HG03457 (cell line): Measurements from ENCODE around the gene MNS1.
"Not testable (repeated sequence)": the region's sequence is repeated elsewhere in the genome, so short reads cannot be mapped to it uniquely, and the experiment has no call there.

Source experiments
- ATAC-seq: cut with Tn5 transposase; IDR thresholded peaks from one replicate; pipeline ENCODE4 v1.9.1; 2021; ENCODE audit warnings: moderate number of reproducible peaks; ENCODE audit not compliant: unreplicated experiment

Gene MNS1

DNA sequence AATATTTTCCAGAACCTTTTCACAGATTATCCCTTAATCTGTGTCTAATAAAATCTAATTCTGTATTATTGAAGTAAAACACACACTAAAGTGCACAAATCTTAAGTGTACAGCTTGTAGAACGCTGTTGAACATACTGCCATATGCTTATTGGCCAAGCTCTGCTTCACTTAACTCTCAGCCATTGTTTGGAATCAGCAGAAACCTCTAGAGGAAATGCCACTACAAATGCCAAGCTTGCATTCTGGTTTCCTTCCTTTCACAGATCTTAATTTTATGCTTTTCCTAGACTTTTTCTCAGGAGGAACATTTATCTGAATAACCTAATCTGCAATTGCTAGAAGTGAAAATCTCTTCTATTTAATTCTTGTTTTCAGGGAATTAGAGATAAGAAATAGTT is 10.1 kb downstream of the MNS1 start:
- no peak for ATAC-seq

- no peak for ATAC-seq
These were observed 19.2 kb downstream of the MNS1 start for GRCh38 chr15:56445746-56446145.

DNA sequence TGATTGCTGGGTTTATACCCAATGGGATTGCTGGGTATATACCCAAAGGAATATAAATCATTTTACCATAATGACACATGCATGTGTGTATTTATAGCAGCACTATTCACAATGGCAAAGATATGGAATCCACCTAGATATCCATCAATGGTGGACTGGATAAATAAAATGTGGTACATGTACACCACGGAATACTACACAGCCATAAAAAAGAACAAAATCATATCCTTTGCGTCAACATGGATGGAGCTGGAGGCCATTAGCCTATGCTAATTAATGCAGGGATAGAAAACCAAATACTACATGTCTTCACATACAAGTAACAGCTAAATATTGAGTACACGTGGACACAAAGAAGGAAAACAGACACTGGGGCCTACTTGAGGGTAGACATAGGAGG is 22.6 kb downstream of the MNS1 start:
- no peak for ATAC-seq

DNA sequence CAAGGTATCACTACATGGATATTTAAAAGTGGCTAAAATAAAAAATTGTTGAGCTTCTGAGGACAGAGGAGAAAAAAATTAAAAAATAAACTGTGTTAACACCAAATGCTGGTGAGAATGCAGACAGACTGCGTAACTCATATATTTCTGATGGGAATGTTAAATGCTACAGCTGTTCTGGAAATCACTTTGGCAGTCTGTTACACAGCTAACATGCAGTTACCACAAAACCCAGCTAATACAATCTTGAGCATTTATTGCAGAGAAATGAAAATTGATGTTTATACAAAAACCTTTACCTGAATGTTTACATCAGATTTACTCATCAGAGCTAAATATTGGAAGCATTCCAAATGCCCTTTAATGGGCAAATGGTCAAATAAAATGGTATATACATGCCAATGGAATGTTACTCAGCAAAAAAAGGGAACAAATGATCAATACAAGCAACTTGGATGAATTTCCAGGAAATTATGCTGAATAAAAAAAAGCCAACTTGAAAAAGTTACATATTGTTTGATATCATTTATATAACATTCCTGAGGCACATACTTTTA is 24.6 kb downstream of the MNS1 start:
- no peak for ATAC-seq

- no peak for ATAC-seq
These were observed 32.6 kb downstream of the MNS1 start for GRCh38 chr15:56432304-56432703.

DNA sequence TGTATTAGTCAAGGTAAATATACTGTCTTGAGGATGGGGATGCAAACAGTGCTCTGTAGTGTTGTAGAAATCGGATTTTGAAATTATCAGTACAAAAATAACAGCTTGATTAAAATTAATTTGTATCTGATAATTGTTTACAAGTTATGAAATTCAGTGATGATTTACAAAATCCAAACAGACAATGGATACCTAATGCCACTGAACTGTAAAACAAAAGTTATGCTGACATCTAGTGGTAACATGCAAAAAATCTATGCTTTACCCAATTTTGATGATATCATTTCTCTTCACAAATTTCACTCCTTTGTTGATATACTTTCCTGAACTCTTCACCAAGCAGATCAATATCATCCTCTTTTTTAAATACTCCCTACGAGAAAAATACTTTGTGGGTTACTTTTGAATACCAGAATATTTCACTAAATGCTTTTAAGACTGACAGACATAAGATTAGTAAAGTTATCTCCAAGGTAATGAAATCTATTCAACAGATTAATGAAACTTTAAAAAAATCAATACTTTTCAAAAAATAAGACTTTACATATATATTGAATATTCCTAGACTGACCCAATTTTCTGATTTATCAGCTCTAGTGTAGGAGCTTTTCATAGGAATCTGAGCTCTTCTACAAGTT is 36.0 kb downstream of the MNS1 start:
- no peak for ATAC-seq

DNA sequence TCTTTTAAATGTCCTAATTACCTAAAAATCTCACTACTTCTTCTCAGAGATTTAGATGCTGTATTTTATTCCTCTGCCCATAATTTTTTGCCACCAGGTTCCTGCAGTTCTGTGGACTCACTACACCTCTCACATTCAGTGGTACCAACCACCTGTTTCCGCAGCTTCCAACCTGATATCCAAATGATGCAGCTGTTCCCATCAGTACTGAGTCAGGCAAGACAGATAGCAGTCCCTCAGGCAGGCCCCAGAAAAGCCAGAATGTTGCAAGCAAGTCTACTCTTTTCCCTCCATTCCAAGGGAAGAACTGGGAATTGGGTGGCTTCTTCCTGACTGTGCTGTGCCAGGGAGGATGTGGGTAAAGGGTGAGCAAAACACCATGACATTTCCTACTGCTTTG is 39.0 kb downstream of the MNS1 start:
- no peak for ATAC-seq

- ATAC-seq = no peak
These were observed 39.7 kb downstream of the MNS1 start for GRCh38 chr15:56425276-56425675.

DNA sequence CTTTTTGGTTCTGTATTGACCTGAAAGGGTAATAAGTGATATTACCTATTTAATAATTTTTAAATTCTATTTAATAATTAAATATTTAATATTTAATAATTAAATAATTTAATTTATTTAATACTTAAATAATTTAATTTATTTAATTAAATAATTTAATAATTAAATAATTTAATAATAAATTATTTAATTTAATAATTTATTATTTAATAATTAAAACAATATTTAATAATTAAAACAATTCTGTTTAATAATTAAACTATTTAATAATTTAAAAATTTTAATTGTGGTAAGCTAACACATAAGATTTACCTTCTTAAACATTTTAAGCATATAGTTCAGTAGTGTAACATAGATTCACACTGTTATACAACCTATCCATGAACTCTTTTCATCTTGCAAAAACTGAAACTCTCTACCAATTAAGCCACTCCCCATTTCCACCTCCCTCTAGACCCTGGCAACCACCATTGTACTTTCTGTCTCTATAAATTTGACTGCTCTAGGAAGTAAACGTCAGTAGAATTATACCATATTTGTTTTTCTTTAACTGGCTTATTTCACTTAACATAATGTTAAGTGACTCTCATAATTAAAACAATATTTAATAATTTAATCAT is 51.7 kb downstream of the MNS1 start:
- not testable (repeated sequence) for ATAC-seq

- no peak for ATAC-seq
These were observed 53.7 kb downstream of the MNS1 start for GRCh38 chr15:56411122-56411749.

GRCh38 chr15:56410721-56411120 is 54.2 kb downstream of the MNS1 start:
- ATAC-seq = no peak

DNA sequence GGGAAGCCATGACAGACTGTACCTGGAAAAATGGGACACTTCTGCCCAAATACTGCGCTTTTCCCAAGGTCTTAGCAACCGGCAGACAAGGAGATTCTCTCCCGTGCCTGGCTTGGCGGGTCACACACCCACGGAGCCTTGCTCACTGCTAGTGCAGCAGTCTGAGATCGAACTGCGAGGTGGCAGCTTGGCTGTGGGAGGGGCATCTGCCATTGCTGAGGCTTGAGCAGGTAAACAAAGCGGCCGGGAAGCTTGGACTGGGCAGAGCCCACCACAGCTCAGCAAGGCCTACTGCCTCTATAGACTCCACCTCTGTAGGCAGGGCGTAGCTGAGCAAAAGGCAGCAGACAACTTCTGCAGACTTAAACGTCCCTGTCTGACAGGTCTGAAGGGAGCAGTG is 65.7 kb downstream of the MNS1 start:
- not testable (repeated sequence) for ATAC-seq

GRCh38 chr15:56397325-56397724 is 67.6 kb downstream of the MNS1 start:
- not testable (repeated sequence) for ATAC-seq

- ATAC-seq = no peak
These were observed 70.0 kb downstream of the MNS1 start for GRCh38 chr15:56394909-56395308.

- no peak for ATAC-seq
These were observed 71.7 kb downstream of the MNS1 start for GRCh38 chr15:56393277-56393676.

DNA sequence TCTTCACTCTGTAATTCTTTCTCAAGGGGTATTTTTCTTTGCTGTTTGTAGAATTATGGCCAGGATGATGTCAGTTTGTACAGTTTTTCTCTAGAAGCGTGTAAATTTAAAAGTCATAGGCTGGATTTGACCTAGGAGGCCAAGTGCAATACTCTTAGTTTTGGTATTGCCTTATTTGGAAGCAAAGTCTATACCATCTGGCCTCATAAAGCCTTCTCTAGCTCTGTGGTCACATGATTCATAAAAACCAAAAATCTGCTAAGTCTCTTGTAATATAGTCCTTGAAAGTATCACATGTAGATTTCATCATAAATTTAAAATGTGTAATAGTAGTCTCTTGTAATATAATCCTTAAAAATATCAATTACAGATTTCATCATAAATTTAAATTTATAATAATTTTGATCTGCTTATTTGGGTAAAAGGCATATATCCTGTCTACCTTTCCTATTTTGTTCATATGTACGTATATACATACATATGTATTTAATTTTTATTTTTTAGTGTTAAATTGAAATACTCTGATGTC is 74.1 kb downstream of the MNS1 start:
- no peak for ATAC-seq

DNA sequence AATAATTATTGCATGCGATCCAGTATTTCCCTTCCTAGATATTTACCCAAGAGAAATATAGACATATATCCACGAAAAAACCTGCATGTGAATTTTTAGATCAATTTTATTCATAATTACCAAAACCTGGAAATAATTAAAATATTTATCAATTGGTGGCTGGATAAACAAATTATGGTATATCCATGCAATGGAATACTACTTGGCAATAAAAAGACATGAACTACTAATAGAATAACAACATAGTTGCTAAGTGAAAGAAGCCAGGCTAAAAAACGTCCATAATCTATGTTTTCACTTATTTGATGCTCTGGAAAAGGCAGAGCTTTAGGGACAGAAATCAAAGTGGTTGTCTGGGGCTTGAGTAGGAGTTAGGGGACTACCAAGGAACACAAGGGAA is 79.0 kb downstream of the MNS1 start:
- no peak for ATAC-seq

- ATAC-seq = no peak
These were observed 81.9 kb downstream of the MNS1 start for GRCh38 chr15:56383010-56383409.
